ENCODE measurements around the gene TULP1.
"Not testable (repeated sequence)": the region's sequence is repeated elsewhere in the genome, so short reads cannot be mapped to it uniquely, and the experiment has no call there.

The TULP1 gene

GRCh38 chr6:35521235-35521634, 8.5 kb upstream of the TULP1 start:
- DNase-seq (ENCODE audit: low spot score), result no peak

- DNase-seq (ENCODE audit: low spot score), result no peak
Observed at GRCh38 chr6:35519313-35520015, 6.8 kb upstream of the TULP1 start.

- DNase-seq (ENCODE audit: low spot score), result no peak
Observed at GRCh38 chr6:35518566-35519312, 6.0 kb upstream of the TULP1 start.

- DNase-seq (ENCODE audit: low spot score), result not testable (repeated sequence)
Observed at GRCh38 chr6:35517978-35518377, 5.3 kb upstream of the TULP1 start.

- DNase-seq (ENCODE audit: low spot score), result no peak
Observed at GRCh38 chr6:35516712-35517111, 4.0 kb upstream of the TULP1 start.

- not testable (repeated sequence) for DNase-seq (ENCODE audit: low spot score)
Observed at GRCh38 chr6:35515939-35516338, 3.2 kb upstream of the TULP1 start.

GRCh38 chr6:35514587-35514986, 1.9 kb upstream of the TULP1 start:
- DNase-seq (ENCODE audit: low spot score), result no peak

GRCh38 chr6:35512006-35512405, 690 bp downstream of the TULP1 start:
- no peak for DNase-seq (ENCODE audit: low spot score)

GRCh38 chr6:35511562-35511941, 1.1 kb downstream of the TULP1 start:
- DNase-seq (ENCODE audit: low spot score), result no peak

GRCh38 chr6:35510916-35511561, 1.7 kb downstream of the TULP1 start:
- DNase-seq (ENCODE audit: low spot score), result no peak

GRCh38 chr6:35508542-35508941, 4.2 kb downstream of the TULP1 start:
- no peak for DNase-seq (ENCODE audit: low spot score)

- no peak for DNase-seq (ENCODE audit: low spot score)
Observed at GRCh38 chr6:35508027-35508426, 4.7 kb downstream of the TULP1 start.

GRCh38 chr6:35507221-35507620, 5.5 kb downstream of the TULP1 start:
- no peak for DNase-seq (ENCODE audit: low spot score)

GRCh38 chr6:35506536-35506935, 6.2 kb downstream of the TULP1 start:
- DNase-seq (ENCODE audit: low spot score), result no peak

- DNase-seq (ENCODE audit: low spot score), result no peak
Observed at GRCh38 chr6:35505999-35506412, 6.7 kb downstream of the TULP1 start.

GRCh38 chr6:35503534-35503933, 9.2 kb downstream of the TULP1 start:
- DNase-seq (ENCODE audit: low spot score), result no peak

- DNase-seq (ENCODE audit: low spot score), result no peak
Observed at GRCh38 chr6:35501784-35502183, 10.9 kb downstream of the TULP1 start.

GRCh38 chr6:35500782-35501181, 11.9 kb downstream of the TULP1 start:
- no peak for DNase-seq (ENCODE audit: low spot score)

- no peak for DNase-seq (ENCODE audit: low spot score)
Observed at GRCh38 chr6:35499372-35499771, 13.3 kb downstream of the TULP1 start.

- no peak for DNase-seq (ENCODE audit: low spot score)
Observed at GRCh38 chr6:35498422-35499067, 14.2 kb downstream of the TULP1 start.

GRCh38 chr6:35497571-35498421, 14.9 kb downstream of the TULP1 start:
- DNase-seq (ENCODE audit: low spot score), result no peak
